Measurements from ENCODE around the gene CDK17. TPM values are rescaled to one million over a fixed set of nuclear protein-coding genes. Genes with fewer than 3 reads are reported as not detected.

The CDK17 gene
- total and polyA plus RNA-seq, 4 donors, result 5.3 to 69.7 (median 27.7) TPM

- no peaks in the 10 kb centered on the region for H3K9me3 ChIP-seq (ENCODE audit: control insufficient read depth, low read length)
- no peak overlapping the region for H3K27ac ChIP-seq (ENCODE audit: low read depth in 1 of 2, low read length in 2 of 2)
- no peaks in the 10 kb centered on the region for H3K4me1 ChIP-seq (ENCODE audit: control insufficient read depth in 1 of 2, insufficient read depth in 2 of 2, low read length in 2 of 2)
- intact Hi-C loops (cut with DNase I), result no loop called here
- WGBS, 2 donors, result 81 to 84% methylated on average over 2 of the region's 2 CpGs
- DNase-seq, result no peak
- no peaks in the 10 kb centered on the region for H3K27me3 ChIP-seq (ENCODE audit: control insufficient read depth in 1 of 2, insufficient read depth in 2 of 2, low read length in 1 of 2)
- H3K4me3 ChIP-seq (ENCODE audit: low read length in 2 of 2), result no peak overlapping the region
- H3K36me3 ChIP-seq (ENCODE audit: control insufficient read depth in 1 of 2, insufficient read depth in 2 of 2, low read length in 1 of 2), result peaks cover 2% of the 10 kb centered on the region in 2 donors
- ATAC-seq (ENCODE audit: low FRiP score), result no peak
Measured at GRCh38 chr12:96266238-96266637, 134.0 kb downstream of the CDK17 start.

GRCh38 chr12:96265836-96266235, 134.4 kb downstream of the CDK17 start:
- Histone ChIP-seq H3K36me3 (ENCODE audit: control insufficient read depth in 1 of 2, insufficient read depth in 2 of 2, low read length in 1 of 2) (peaks cover 2% of the 10 kb centered on the region in 2 donors), H3K27me3 (ENCODE audit: control insufficient read depth in 1 of 2, insufficient read depth in 2 of 2, low read length in 1 of 2) (no peaks in the 10 kb centered on the region), H3K27ac (ENCODE audit: low read depth in 1 of 2, low read length in 2 of 2) (no peak overlapping the region), H3K4me3 (ENCODE audit: low read length in 2 of 2) (no peak overlapping the region), H3K4me1 (ENCODE audit: control insufficient read depth in 1 of 2, insufficient read depth in 2 of 2, low read length in 2 of 2) (no peaks in the 10 kb centered on the region), H3K9me3 (ENCODE audit: control insufficient read depth, low read length) (no peaks in the 10 kb centered on the region)
- ATAC-seq (ENCODE audit: low FRiP score) (no peak), DNase-seq (no peak)
- intact Hi-C loops (cut with DNase I), result no loop called here
- WGBS, 2 donors, result 95 to 100% methylated on average over 1 of the region's 1 CpG

GRCh38 chr12:96265400-96265799, 134.8 kb downstream of the CDK17 start:
- Histone ChIP-seq H3K27ac (ENCODE audit: low read depth in 1 of 2, low read length in 2 of 2) (no peak overlapping the region), H3K36me3 (ENCODE audit: control insufficient read depth in 1 of 2, insufficient read depth in 2 of 2, low read length in 1 of 2) (peaks cover under 1 to 2% of the 10 kb centered on the region in 2 donors), H3K9me3 (ENCODE audit: control insufficient read depth, low read length) (no peaks in the 10 kb centered on the region), H3K4me3 (ENCODE audit: low read length in 2 of 2) (no peak overlapping the region), H3K27me3 (ENCODE audit: control insufficient read depth in 1 of 2, insufficient read depth in 2 of 2, low read length in 1 of 2) (no peaks in the 10 kb centered on the region), H3K4me1 (ENCODE audit: control insufficient read depth in 1 of 2, insufficient read depth in 2 of 2, low read length in 2 of 2) (no peaks in the 10 kb centered on the region)
- DNase-seq (no peak), ATAC-seq (ENCODE audit: low FRiP score) (no peak)
- WGBS, 2 donors, result 95 to 98% methylated on average over 2 of the region's 2 CpGs
- intact Hi-C loops (cut with DNase I), result no loop called here

GRCh38 chr12:96263449-96263902, 136.8 kb downstream of the CDK17 start:
- WGBS, 2 donors, result 58 to 72% methylated on average over 11 of the region's 11 CpGs
- intact Hi-C loops (cut with DNase I), result no loop called here
- Histone ChIP-seq H3K4me3 (ENCODE audit: low read length in 2 of 2) (no peak overlapping the region), H3K27ac (ENCODE audit: low read depth in 1 of 2, low read length in 2 of 2) (no peak overlapping the region), H3K27me3 (ENCODE audit: control insufficient read depth in 1 of 2, insufficient read depth in 2 of 2, low read length in 1 of 2) (no peaks in the 10 kb centered on the region), H3K4me1 (ENCODE audit: control insufficient read depth in 1 of 2, insufficient read depth in 2 of 2, low read length in 2 of 2) (peaks cover 0 to 3% of the 10 kb centered on the region in 2 donors), H3K9me3 (ENCODE audit: control insufficient read depth, low read length) (no peaks in the 10 kb centered on the region), H3K36me3 (ENCODE audit: control insufficient read depth in 1 of 2, insufficient read depth in 2 of 2, low read length in 1 of 2) (no peaks in the 10 kb centered on the region)
- DNase-seq (no peak), ATAC-seq (ENCODE audit: low FRiP score) (no peak)

- Histone ChIP-seq H3K4me3 (ENCODE audit: low read length in 2 of 2) (no peak overlapping the region), H3K27me3 (ENCODE audit: control insufficient read depth in 1 of 2, insufficient read depth in 2 of 2, low read length in 1 of 2) (no peaks in the 10 kb centered on the region), H3K4me1 (ENCODE audit: control insufficient read depth in 1 of 2, insufficient read depth in 2 of 2, low read length in 2 of 2) (peaks cover 0 to 3% of the 10 kb centered on the region in 2 donors), H3K27ac (ENCODE audit: low read depth in 1 of 2, low read length in 2 of 2) (no peak overlapping the region), H3K36me3 (ENCODE audit: control insufficient read depth in 1 of 2, insufficient read depth in 2 of 2, low read length in 1 of 2) (no peaks in the 10 kb centered on the region), H3K9me3 (ENCODE audit: control insufficient read depth, low read length) (no peaks in the 10 kb centered on the region)
- no peak for ATAC-seq (ENCODE audit: low FRiP score)
- intact Hi-C loops (cut with DNase I), result no loop called here
- DNase-seq, result no peak
- WGBS, 2 donors, result 97 to 99% methylated on average over 5 of the region's 5 CpGs
Measured at GRCh38 chr12:96261557-96261956, 138.7 kb downstream of the CDK17 start.

GRCh38 chr12:96260644-96261043, 139.6 kb downstream of the CDK17 start:
- no peaks in the 10 kb centered on the region for H3K9me3 ChIP-seq (ENCODE audit: control insufficient read depth, low read length)
- no peak overlapping the region for H3K4me3 ChIP-seq (ENCODE audit: low read length in 2 of 2)
- no peaks in the 10 kb centered on the region for H3K27me3 ChIP-seq (ENCODE audit: control insufficient read depth in 1 of 2, insufficient read depth in 2 of 2, low read length in 1 of 2)
- 55 to 59% methylated on average over 3 of the region's 3 CpGs for WGBS, 2 donors
- H3K27ac ChIP-seq (ENCODE audit: low read depth in 1 of 2, low read length in 2 of 2), result no peak overlapping the region
- intact Hi-C loops (cut with DNase I), result no loop called here
- H3K36me3 ChIP-seq (ENCODE audit: control insufficient read depth in 1 of 2, insufficient read depth in 2 of 2, low read length in 1 of 2), result no peaks in the 10 kb centered on the region
- DNase-seq (no peak), ATAC-seq (ENCODE audit: low FRiP score) (no peak)
- H3K4me1 ChIP-seq (ENCODE audit: control insufficient read depth in 1 of 2, insufficient read depth in 2 of 2, low read length in 2 of 2), result peaks cover 0 to 3% of the 10 kb centered on the region in 2 donors

GRCh38 chr12:96260231-96260630, 140.0 kb downstream of the CDK17 start:
- 96 to 99% methylated on average over 2 of the region's 2 CpGs for WGBS, 2 donors
- no peak for ATAC-seq (ENCODE audit: low FRiP score)
- DNase-seq, result no peak
- peaks cover 0 to 3% of the 10 kb centered on the region in 2 donors for H3K4me1 ChIP-seq (ENCODE audit: control insufficient read depth in 1 of 2, insufficient read depth in 2 of 2, low read length in 2 of 2)
- H3K36me3 ChIP-seq (ENCODE audit: control insufficient read depth in 1 of 2, insufficient read depth in 2 of 2, low read length in 1 of 2), result no peaks in the 10 kb centered on the region
- H3K27me3 ChIP-seq (ENCODE audit: control insufficient read depth in 1 of 2, insufficient read depth in 2 of 2, low read length in 1 of 2), result no peaks in the 10 kb centered on the region
- H3K9me3 ChIP-seq (ENCODE audit: control insufficient read depth, low read length), result no peaks in the 10 kb centered on the region
- intact Hi-C loops (cut with DNase I), result no loop called here
- H3K4me3 ChIP-seq (ENCODE audit: low read length in 2 of 2), result no peak overlapping the region
- H3K27ac ChIP-seq (ENCODE audit: low read depth in 1 of 2, low read length in 2 of 2), result no peak overlapping the region

- peak; percentile 60 for ATAC-seq (ENCODE audit: low FRiP score)
- 8 to 12% methylated on average over 8 of the region's 8 CpGs for WGBS, 2 donors
- peak; percentile 78 to 82 for DNase-seq
- Histone ChIP-seq H3K36me3 (ENCODE audit: control insufficient read depth in 1 of 2, insufficient read depth in 2 of 2, low read length in 1 of 2) (no peaks in the 10 kb centered on the region), H3K27ac (ENCODE audit: low read depth in 1 of 2, low read length in 2 of 2) (no peak overlapping the region), H3K4me1 (ENCODE audit: control insufficient read depth in 1 of 2, insufficient read depth in 2 of 2, low read length in 2 of 2) (peaks cover 0 to 3% of the 10 kb centered on the region in 2 donors), H3K4me3 (ENCODE audit: low read length in 2 of 2) (no peak overlapping the region), H3K27me3 (ENCODE audit: control insufficient read depth in 1 of 2, insufficient read depth in 2 of 2, low read length in 1 of 2) (no peaks in the 10 kb centered on the region), H3K9me3 (ENCODE audit: control insufficient read depth, low read length) (no peaks in the 10 kb centered on the region)
- intact Hi-C loops (cut with DNase I), result no loop called here
Measured at GRCh38 chr12:96258104-96258961, 141.9 kb downstream of the CDK17 start.

GRCh38 chr12:96257550-96258103, 142.6 kb downstream of the CDK17 start:
- Histone ChIP-seq H3K27ac (ENCODE audit: low read depth in 1 of 2, low read length in 2 of 2) (no peak overlapping the region), H3K4me3 (ENCODE audit: low read length in 2 of 2) (no peak overlapping the region), H3K27me3 (ENCODE audit: control insufficient read depth in 1 of 2, insufficient read depth in 2 of 2, low read length in 1 of 2) (no peaks in the 10 kb centered on the region), H3K9me3 (ENCODE audit: control insufficient read depth, low read length) (no peaks in the 10 kb centered on the region), H3K36me3 (ENCODE audit: control insufficient read depth in 1 of 2, insufficient read depth in 2 of 2, low read length in 1 of 2) (no peaks in the 10 kb centered on the region), H3K4me1 (ENCODE audit: control insufficient read depth in 1 of 2, insufficient read depth in 2 of 2, low read length in 2 of 2) (peaks cover 0 to 3% of the 10 kb centered on the region in 2 donors)
- ATAC-seq (ENCODE audit: low FRiP score), result no peak
- 78 to 81% methylated on average over 2 of the region's 2 CpGs for WGBS, 2 donors
- DNase-seq, result no peak
- intact Hi-C loops (cut with DNase I), result no loop called here
